Measurements from ENCODE around the gene NANOGP8.
"Not testable (repeated sequence)": the region's sequence is repeated elsewhere in the genome, so short reads cannot be mapped to it uniquely, and the experiment has no call there.

Gene NANOGP8, protein sequence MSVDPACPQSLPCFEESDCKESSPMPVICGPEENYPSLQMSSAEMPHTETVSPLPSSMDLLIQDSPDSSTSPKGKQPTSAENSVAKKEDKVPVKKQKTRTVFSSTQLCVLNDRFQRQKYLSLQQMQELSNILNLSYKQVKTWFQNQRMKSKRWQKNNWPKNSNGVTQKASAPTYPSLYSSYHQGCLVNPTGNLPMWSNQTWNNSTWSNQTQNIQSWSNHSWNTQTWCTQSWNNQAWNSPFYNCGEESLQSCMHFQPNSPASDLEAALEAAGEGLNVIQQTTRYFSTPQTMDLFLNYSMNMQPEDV

GRCh38 chr15:35085176-35085919 is at the start of gene NANOGP8:
Gene NANOGP8, minus strand, starts transcription at chr15:35085295. Its CDS starts 185 bp downstream, at chr15:35085110.
- H3K36me3 ChIP-seq (ENCODE audit: insufficient read depth, insufficient read length, low read length); H3K9ac ChIP-seq (ENCODE audit: insufficient read length, low read depth); H3K27me3 ChIP-seq (ENCODE audit: insufficient read depth, insufficient read length); H3K4me1 ChIP-seq (ENCODE audit: insufficient read depth, insufficient read length); H3K4me3 ChIP-seq (ENCODE audit: insufficient read length, low read depth); DNase-seq (ENCODE audit: low read depth, low spot score): not testable (repeated sequence)
- peaks cover 22% of the 10 kb centered on the region; the same call in 1 of the 2 replicates for H3K9me3 ChIP-seq (ENCODE audit: insufficient read depth, low read length)

DNA sequence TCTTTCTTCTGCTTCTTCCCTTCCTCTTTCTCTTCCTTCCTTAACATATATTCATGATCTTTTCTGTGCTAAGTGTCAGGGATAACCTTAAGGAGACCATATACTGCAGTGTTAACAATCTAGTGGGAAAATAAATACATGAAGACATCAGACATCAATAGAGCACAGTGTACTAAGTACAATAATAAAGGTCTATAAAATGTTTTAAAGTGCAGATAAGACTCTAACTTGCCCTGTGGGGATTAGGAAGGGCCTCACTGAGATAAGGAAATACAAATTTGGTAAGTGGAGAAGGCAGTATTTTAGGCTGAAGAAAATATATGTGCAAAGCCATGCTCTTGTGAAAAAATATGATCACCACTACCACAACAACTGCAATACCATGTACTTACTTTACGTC is 49.2 kb upstream of the NANOGP8 start:
- H3K36me3 ChIP-seq (ENCODE audit: insufficient read depth, insufficient read length, low read length), result no peaks in the 10 kb centered on the region
- DNase-seq (ENCODE audit: low read depth, low spot score), result no peak
- H3K27me3 ChIP-seq (ENCODE audit: insufficient read depth, insufficient read length), result no peaks in the 10 kb centered on the region
- no peak overlapping the region for H3K9ac ChIP-seq (ENCODE audit: insufficient read length, low read depth)
- TF ChIP-seq ZNF274 (IDR thresholded peaks at IDR 0.05; ENCODE audit: low read depth, low read length) (no peak), SUZ12 (IDR thresholded peaks at IDR 0.05; ENCODE audit: extremely low read depth, insufficient read depth, insufficient read length) (no peak), YY1 (IDR thresholded peaks at IDR 0.05; ENCODE audit: insufficient read depth, insufficient read length) (no peak)
- H3K9me3 ChIP-seq (ENCODE audit: insufficient read depth, low read length), result peaks cover 3% of the 10 kb centered on the region; the same call in 1 of the 2 replicates
- no peaks in the 10 kb centered on the region for H3K4me1 ChIP-seq (ENCODE audit: insufficient read depth, insufficient read length)
- no peak overlapping the region for H3K4me3 ChIP-seq (ENCODE audit: insufficient read length, low read depth)

DNA sequence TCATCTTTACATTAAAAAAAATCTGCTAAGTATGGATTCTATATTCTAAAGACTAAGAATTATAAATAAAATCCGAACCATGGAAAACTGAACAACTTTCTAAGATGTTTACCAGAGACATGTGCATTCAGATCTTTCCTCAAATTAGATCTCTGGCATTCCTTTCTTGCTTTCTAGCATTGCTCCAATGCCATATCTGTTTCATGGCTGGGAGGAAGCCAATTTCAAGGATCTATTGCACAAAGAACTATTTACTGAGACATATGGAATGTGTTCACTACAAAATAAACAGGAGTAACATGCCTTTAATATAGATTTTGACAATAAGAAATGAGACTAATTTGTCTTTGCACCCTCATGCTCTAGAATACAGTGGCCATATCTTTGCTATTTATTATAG is 45.1 kb upstream of the NANOGP8 start:
- H3K27me3 ChIP-seq (ENCODE audit: insufficient read depth, insufficient read length), result no peaks in the 10 kb centered on the region
- TF ChIP-seq SUZ12 (IDR thresholded peaks at IDR 0.05; ENCODE audit: extremely low read depth, insufficient read depth, insufficient read length), result no peak
- no peak for TF ChIP-seq ZNF274 (IDR thresholded peaks at IDR 0.05; ENCODE audit: low read depth, low read length)
- TF ChIP-seq YY1 (IDR thresholded peaks at IDR 0.05; ENCODE audit: insufficient read depth, insufficient read length), result no peak
- no peak overlapping the region for H3K9ac ChIP-seq (ENCODE audit: insufficient read length, low read depth)
- H3K36me3 ChIP-seq (ENCODE audit: insufficient read depth, insufficient read length, low read length), result no peaks in the 10 kb centered on the region
- no peaks in the 10 kb centered on the region for H3K4me1 ChIP-seq (ENCODE audit: insufficient read depth, insufficient read length)
- H3K9me3 ChIP-seq (ENCODE audit: insufficient read depth, low read length), result no peaks in the 10 kb centered on the region
- no peak for DNase-seq (ENCODE audit: low read depth, low spot score)
- H3K4me3 ChIP-seq (ENCODE audit: insufficient read length, low read depth), result no peak overlapping the region

DNA sequence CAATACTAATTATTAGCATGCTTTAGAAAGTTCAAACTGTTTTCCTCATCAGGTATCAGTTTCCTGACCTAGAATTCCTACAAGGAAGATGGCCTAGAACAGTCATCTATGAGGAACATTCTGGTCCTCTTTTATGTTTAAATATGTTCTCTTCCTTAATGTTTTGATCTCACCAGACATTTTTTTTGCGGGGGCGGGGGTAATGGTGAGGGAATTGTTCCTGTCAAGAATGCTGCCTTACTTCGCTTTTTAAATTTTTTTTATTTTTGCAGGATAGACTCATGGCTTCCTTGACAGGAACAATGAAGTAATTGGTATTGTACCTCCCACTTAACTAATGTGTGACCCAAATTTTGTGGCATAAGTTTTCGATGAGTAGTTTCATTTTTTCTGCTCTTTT is 44.3 kb upstream of the NANOGP8 start:
- no peaks in the 10 kb centered on the region for H3K36me3 ChIP-seq (ENCODE audit: insufficient read depth, insufficient read length, low read length)
- H3K4me3 ChIP-seq (ENCODE audit: insufficient read length, low read depth), result no peak overlapping the region
- H3K27me3 ChIP-seq (ENCODE audit: insufficient read depth, insufficient read length), result no peaks in the 10 kb centered on the region
- no peaks in the 10 kb centered on the region for H3K9me3 ChIP-seq (ENCODE audit: insufficient read depth, low read length)
- no peaks in the 10 kb centered on the region for H3K4me1 ChIP-seq (ENCODE audit: insufficient read depth, insufficient read length)
- TF ChIP-seq ZNF274 (IDR thresholded peaks at IDR 0.05; ENCODE audit: low read depth, low read length) (no peak), SUZ12 (IDR thresholded peaks at IDR 0.05; ENCODE audit: extremely low read depth, insufficient read depth, insufficient read length) (no peak)
- no peak for DNase-seq (ENCODE audit: low read depth, low spot score)
- H3K9ac ChIP-seq (ENCODE audit: insufficient read length, low read depth), result no peak overlapping the region

- Histone ChIP-seq H3K36me3 (ENCODE audit: insufficient read depth, insufficient read length, low read length) (no peaks in the 10 kb centered on the region), H3K9ac (ENCODE audit: insufficient read length, low read depth) (no peak overlapping the region), H3K4me1 (ENCODE audit: insufficient read depth, insufficient read length) (no peaks in the 10 kb centered on the region), H3K27me3 (ENCODE audit: insufficient read depth, insufficient read length) (no peaks in the 10 kb centered on the region), H3K9me3 (ENCODE audit: insufficient read depth, low read length) (no peaks in the 10 kb centered on the region), H3K4me3 (ENCODE audit: insufficient read length, low read depth) (no peak overlapping the region)
- TF ChIP-seq YY1 (IDR thresholded peaks at IDR 0.05; ENCODE audit: insufficient read depth, insufficient read length) (no peak), ZNF274 (IDR thresholded peaks at IDR 0.05; ENCODE audit: low read depth, low read length) (no peak), SUZ12 (IDR thresholded peaks at IDR 0.05; ENCODE audit: extremely low read depth, insufficient read depth, insufficient read length) (no peak)
- no peak for DNase-seq (ENCODE audit: low read depth, low spot score)
Measured at GRCh38 chr15:35127717-35128116, 42.6 kb upstream of the NANOGP8 start.

DNA sequence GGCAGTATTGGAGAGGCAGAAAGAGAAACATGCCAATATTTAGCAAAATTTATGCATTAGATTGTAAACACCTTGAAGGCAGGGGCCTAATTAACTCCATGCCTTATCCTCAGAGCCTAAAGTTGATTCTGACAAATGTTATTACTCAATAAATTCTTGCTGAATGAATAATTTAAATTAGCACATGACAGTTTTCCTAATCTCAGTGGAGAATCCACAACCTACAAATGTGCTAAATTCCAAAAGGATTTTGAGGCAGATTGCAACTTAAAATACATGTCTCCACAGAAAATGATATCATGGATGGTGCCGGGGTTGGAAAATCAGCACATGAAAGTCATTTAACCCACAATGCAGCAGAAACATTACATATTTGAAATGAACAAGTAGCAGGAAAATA is 41.1 kb upstream of the NANOGP8 start:
- Histone ChIP-seq H3K27me3 (ENCODE audit: insufficient read depth, insufficient read length) (no peaks in the 10 kb centered on the region), H3K9me3 (ENCODE audit: insufficient read depth, low read length) (no peaks in the 10 kb centered on the region), H3K4me3 (ENCODE audit: insufficient read length, low read depth) (no peak overlapping the region), H3K9ac (ENCODE audit: insufficient read length, low read depth) (no peak overlapping the region), H3K36me3 (ENCODE audit: insufficient read depth, insufficient read length, low read length) (no peaks in the 10 kb centered on the region), H3K4me1 (ENCODE audit: insufficient read depth, insufficient read length) (no peaks in the 10 kb centered on the region)
- no peak for DNase-seq (ENCODE audit: low read depth, low spot score)
- no peak for TF ChIP-seq ZNF274 (IDR thresholded peaks at IDR 0.05; ENCODE audit: low read depth, low read length)
- no peak for TF ChIP-seq YY1 (IDR thresholded peaks at IDR 0.05; ENCODE audit: insufficient read depth, insufficient read length)
- TF ChIP-seq SUZ12 (IDR thresholded peaks at IDR 0.05; ENCODE audit: extremely low read depth, insufficient read depth, insufficient read length), result no peak

DNA sequence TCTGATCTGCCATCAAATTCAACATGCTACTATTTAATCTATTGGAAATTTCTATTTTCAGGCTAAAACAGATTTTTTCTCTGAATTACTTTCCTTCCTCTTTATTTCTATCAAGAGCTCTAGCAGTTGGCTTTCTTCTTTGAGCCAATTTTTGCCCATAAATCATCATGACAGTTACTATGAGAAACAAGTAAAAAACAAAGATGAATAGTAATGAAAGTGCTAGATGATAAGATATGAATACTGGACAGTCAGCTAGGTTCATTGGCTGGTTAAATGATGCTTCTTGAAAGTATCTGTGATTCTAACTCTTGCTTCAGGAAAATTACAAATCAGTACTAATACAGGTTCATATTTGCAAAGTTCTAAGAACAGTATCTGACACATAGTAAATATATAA is 38.6 kb upstream of the NANOGP8 start:
- no peak for DNase-seq (ENCODE audit: low read depth, low spot score)
- TF ChIP-seq YY1 (IDR thresholded peaks at IDR 0.05; ENCODE audit: insufficient read depth, insufficient read length), result no peak
- no peak for TF ChIP-seq SUZ12 (IDR thresholded peaks at IDR 0.05; ENCODE audit: extremely low read depth, insufficient read depth, insufficient read length)
- TF ChIP-seq ZNF274 (IDR thresholded peaks at IDR 0.05; ENCODE audit: low read depth, low read length), result no peak
- Histone ChIP-seq H3K9ac (ENCODE audit: insufficient read length, low read depth) (no peak overlapping the region), H3K27me3 (ENCODE audit: insufficient read depth, insufficient read length) (no peaks in the 10 kb centered on the region), H3K4me1 (ENCODE audit: insufficient read depth, insufficient read length) (no peaks in the 10 kb centered on the region), H3K36me3 (ENCODE audit: insufficient read depth, insufficient read length, low read length) (no peaks in the 10 kb centered on the region), H3K9me3 (ENCODE audit: insufficient read depth, low read length) (no peaks in the 10 kb centered on the region), H3K4me3 (ENCODE audit: insufficient read length, low read depth) (no peak overlapping the region)

Data from NT2/D1 (cell line).